Panc1 (cell line): ENCODE results near the gene FRRS1L.

Experiments
- CTCF ChIP-seq: fragments of 450-650 bp; IDR thresholded peaks from 2 replicates; pipeline ENCODE4 v1.5.1; 2017; ENCODE audit warnings: mild to moderate bottlenecking
- POLR2AphosphoS5 ChIP-seq: IDR thresholded peaks from 2 replicates; pipeline ENCODE4 v1.6.1; 2012; ENCODE audit warnings: mild to moderate bottlenecking, low read depth, low read length, moderate library complexity
- REST ChIP-seq, 2 experiments: IDR thresholded peaks; 2 replicates each; pipeline ENCODE4 v1.6.1; 2011 to 2012; ENCODE audit warnings: low read depth in 2 of 2, control low read depth in 1 of 2, low read length in 1 of 2, mild to moderate bottlenecking in 1 of 2, moderate library complexity in 1 of 2; ENCODE audit not compliant: insufficient read depth in 1 of 2
- SIN3A ChIP-seq: IDR thresholded peaks from 2 replicates; pipeline ENCODE4 v1.6.1; 2012; ENCODE audit warnings: low read depth, mild to moderate bottlenecking, low read length, moderate library complexity, borderline replicate concordance; ENCODE audit not compliant: insufficient read depth

GRCh38 chr9:109161471-109161870 lies 5.6 kb downstream of the FRRS1L start:
- TF ChIP-seq CTCF (no peak), REST (IDR thresholded peaks at IDR 0.05; ENCODE audit: insufficient read depth in 1 of 2, low read depth in 2 of 2, low read length in 1 of 2) (no peak), POLR2AphosphoS5 (no peak), SIN3A (no peak)
